Stimulated activated CD4-positive, alpha-beta T cell treated with anti-CD3 and anti-CD28 coated beads, Interleukin-2, amount 100 ng/mL, for 24 hours (primary cell): ENCODE measurements around the gene P3H3.
A peak's percentile ranks its signal among the peaks of the same experiment; 100 is the strongest.

ENCODE experiments used
- DNase-seq, 2 donors: peaks; one replicate each; pipeline ENCODE4 v3.0.0-alpha.2; 2020

Gene P3H3

DNA sequence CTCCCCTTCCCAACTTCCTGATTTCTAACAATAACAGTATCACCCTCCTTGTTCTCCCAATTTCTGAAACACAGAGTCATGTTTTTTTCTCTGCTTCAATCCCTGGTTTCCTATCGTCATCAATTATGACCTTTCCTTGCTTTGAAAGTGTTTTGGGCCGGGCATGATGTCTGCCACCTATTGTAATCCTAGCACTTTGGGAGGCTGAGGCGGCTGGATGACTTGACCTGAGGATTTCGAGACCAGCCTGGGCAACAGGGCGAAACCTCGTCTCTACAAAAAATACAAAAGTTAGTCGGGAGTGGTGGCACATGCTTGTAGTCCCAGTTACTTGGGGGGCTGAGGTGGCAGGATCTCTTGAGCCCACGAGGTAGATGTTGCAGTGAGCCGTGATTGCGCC, 19.2 kb upstream of the P3H3 start:
- no peak for DNase-seq

DNA sequence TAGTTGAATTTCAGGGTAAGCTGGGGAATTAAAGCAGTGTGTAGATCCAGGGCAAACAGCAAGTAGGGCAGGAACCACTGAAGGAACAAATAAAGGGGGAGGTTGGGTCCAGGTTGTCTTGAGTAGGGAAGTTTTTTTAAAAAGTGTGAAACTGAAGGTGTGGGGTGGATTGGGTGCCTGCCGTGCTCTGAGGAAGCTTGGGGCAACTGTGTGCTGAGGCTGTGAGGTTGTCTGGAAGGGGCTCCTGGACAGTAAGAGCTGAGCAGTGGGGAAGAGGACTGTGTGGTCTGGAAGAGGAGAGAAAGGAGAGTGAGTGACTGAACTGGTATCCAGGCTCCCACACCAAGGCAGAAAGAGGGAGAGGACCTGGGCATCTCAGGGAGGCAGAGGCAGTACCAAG, 17.4 kb upstream of the P3H3 start:
- no peak for DNase-seq

GRCh38 chr12:6813363-6813762, 14.8 kb upstream of the P3H3 start:
- DNase-seq, result no peak

DNA sequence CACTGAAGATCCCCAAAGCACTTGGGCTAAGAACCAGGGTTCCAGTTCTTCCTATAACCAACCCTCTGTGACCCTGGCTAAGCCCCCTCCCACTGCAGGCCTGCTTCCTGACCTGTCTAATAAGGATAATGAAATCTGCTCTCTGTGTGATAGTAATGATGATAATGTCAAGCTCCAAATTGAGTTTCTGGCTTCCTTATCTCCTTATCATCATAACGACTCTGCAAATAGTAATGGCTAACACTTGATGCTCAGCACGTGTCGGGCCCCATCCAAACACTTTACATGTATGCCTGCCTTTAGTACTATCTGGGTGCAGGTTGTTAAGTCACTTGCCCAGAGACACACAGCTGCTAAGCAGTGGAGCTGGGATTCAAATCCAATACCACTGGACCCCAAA, 11.6 kb upstream of the P3H3 start:
- DNase-seq, result no peak

DNA sequence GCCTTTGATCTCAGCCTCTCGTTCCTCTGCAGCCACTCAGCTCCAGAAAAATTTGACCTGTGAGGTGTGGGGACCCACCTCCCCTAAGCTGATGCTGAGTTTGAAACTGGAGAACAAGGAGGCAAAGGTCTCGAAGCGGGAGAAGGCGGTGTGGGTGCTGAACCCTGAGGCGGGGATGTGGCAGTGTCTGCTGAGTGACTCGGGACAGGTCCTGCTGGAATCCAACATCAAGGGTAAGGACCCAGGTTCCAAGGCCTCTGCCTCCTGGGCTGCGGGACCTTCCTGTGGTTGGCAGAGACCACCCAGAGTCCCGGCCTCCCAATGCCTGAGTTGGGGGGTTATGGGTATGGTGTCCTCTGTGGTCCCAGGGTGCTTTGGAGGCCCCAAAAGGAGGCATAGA, 11.1 kb upstream of the P3H3 start:
- no peak for DNase-seq

DNA sequence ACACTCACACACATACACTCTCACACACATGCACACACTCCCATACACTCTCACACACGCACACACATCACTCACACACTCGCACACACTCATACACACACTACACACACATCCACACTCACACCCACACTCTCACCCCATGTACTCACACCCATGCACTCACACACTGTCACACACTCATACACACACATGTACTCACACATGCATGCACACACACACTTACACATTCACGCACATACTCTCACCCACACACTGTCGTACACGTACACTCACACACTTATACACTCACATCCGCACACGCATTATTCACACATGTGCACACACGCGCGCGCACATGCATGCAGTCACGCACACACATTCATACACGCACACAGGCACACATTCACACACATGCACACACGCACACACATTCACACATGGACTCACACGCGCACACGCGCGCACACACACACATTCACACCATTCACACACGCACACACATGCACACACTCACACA, 10.5 kb upstream of the P3H3 start:
- no peak for DNase-seq

- DNase-seq, result no peak
Measured at GRCh38 chr12:6818222-6818621, 10.0 kb upstream of the P3H3 start.

GRCh38 chr12:6818645-6819044, 9.6 kb upstream of the P3H3 start:
- no peak for DNase-seq

DNA sequence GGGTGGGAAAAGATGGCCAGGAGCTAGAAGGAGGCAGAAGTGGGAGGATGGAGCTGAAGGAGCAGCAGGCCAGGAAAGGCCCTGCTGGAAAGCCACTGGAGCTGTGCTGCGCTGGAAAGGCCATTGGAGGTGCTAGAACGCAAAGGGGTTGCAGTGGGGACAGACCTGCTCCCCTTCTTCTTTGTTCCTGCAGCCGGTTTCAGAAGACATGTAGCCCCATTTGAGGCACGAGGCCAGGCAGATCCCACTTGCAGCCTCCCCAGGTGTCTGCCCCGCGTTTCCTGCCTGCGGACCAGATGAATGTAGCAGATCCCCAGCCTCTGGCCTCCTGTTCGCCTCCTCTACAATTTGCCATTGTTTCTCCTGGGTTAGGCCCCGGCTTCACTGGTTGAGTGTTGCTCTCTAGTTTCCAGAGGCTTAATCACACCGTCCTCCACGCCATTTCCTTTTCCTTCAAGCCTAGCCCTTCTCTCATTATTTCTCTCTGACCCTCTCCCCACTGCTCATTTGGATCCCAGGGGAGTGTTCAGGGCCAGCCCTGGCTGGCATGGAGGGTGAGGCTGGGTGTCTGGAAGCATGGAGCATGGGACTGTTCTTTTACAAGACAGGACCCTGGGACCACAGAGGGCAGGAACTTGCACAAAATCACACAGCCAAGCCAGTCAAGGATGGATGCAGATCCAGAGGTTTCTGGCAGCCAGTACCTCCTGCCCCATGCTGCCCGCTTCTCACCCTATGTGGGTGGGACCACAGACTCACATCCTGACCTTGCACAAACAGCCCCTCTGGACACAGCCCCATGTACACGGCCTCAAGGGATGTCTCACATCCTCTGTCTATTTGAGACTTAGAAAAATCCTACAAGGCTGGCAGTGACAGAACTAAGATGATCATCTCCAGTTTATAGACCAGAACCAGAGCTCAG, 8.8 kb upstream of the P3H3 start:
- no peak for DNase-seq

DNA sequence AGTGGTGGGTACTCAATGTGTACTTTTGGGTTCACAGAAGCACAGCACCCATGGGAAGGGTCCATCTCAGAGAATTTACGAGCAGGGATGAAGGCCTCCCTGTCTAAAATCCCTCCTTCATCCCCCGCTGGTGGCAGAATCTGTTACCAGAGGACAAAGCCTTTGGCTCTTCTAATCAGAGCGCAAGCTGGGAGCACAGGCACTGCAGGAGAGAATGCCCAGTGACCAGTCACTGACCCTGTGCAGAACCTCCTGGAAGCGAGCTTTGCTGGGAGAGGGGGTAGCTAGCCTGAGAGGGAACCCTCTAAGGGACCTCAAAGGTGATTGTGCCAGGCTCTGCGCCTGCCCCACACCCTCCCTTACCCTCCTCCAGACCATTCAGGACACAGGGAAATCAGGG, 8.0 kb upstream of the P3H3 start:
- DNase-seq, result no peak

GRCh38 chr12:6821591-6822425, 6.4 kb upstream of the P3H3 start, which contains the start of gene GPR162:
Gene GPR162 (plus strand): TSS chr12:6821821. CDS start chr12:6823899, 2,078 bp downstream.
- DNase-seq, result peak in 1 of 2 donors; percentile 21

DNA sequence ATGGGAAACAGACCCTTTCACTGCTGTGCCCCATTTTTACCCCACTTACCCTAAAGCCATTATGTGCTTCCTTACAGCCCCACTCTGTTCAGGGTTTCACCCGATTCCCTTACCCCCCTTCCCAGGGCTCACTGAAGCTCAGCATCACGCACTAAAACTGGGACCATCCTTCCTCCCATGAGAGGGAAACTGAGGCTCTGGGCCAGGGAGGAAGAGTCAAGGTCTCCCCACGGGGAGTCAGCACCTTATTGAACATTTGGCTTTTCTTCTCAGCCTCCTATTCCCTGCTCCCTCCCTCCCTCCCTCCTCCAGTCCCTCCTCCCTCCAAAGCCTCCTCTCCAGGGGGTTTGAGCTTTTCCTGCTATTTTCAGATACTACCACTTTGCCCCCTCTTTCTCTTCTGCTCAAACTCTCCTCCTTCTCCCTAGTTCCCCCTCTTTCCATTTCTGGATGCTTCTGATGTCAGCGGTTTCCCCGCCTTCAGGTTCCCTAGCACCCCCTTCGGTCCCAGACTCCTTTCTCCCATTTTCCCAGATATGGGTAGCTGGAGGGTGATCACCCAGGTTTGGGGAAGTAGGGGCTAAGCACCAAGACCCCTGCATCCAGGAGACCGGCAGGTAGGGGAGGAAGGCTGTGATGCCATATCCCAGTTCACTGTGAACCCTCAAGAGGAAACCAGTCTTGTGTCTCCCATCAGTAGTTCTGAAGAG, 5.6 kb upstream of the P3H3 start:
- no peak for DNase-seq

DNA sequence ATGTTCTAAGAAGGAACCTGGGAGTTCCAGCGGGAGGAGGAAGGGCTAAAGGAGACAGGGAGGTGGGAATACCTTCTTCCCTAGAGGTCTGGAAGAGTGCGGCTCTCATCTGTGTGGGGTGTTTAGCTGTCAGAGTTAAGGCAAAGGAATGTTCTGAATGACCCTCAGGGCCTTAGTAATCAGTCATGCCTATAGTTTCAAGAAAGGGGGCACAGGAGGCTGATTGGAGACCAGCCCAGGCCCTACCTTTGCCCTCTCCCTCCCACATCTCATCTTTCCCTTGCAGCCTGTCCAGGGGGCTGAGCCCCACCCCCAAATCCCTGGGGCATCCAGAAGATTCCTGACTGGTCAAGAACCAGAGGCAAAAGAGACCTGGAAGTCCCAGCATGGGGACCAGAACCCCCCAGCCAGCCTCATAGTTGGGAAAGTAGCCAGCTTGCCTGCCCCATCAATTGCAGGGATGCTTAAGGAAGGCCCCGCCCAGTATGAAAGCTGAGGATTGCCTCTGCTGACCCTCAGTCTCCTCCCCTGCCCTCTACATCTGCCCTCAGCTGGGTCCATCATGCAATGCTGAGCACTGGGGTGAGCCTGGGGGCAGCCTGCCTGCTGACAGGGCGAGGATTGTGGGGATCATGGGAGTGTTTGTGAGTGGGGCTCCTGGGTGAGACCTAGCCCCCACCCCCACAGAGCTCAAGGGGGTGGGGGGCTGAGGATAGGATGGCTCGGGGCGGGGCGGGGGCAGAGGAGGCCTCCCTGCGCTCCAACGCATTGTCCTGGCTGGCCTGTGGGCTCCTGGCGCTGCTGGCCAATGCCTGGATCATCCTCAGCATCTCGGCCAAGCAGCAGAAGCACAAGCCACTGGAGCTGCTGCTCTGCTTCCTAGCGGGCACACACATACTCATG, 4.8 kb upstream of the P3H3 start:
- no peak for DNase-seq

DNA sequence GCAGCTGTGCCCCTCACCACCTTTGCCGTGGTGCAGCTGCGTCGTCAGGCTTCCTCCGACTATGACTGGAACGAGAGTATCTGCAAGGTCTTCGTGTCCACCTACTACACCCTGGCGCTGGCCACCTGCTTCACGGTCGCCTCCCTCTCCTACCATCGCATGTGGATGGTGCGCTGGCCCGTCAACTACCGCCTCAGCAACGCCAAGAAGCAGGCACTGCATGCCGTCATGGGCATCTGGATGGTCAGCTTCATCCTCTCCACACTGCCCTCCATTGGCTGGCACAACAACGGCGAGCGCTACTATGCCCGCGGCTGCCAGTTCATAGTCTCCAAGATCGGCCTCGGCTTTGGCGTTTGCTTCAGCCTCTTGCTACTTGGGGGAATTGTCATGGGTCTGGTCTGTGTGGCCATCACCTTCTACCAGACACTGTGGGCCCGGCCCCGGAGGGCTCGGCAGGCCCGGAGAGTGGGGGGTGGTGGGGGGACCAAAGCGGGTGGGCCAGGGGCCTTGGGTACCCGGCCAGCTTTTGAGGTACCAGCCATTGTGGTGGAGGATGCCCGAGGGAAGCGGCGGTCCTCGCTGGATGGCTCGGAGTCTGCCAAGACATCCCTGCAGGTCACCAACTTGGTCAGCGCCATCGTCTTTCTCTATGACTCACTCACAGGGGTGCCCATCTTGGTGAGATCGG, 4.0 kb upstream of the P3H3 start:
- no peak for DNase-seq

DNA sequence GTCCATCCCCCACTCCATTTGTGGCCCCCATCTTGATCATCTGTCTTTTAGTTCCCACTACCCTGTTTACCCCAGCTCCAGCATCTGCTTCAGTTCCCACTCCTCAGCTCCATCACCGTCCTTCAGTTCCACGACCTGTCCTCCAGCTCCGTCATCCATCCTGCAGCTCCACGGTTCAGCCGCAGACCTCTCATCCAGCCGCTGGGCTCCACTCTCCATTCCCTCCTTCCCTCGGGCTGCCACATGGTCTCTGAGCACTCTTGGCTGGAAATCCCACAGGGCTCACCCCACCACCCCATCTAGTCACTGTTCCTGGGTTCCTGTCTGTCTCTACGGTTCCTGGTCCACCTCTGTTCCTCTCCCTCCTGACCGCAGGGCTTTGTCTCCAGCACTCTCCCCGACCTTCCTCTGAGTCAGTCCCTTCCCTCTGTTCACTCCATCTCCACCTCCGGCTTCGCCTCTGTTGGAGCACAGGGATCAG, 3.3 kb upstream of the P3H3 start:
- DNase-seq, result no peak

- DNase-seq, result peak; percentile 89 to 91
Measured at GRCh38 chr12:6825398-6826124, 2.6 kb upstream of the P3H3 start.

DNA sequence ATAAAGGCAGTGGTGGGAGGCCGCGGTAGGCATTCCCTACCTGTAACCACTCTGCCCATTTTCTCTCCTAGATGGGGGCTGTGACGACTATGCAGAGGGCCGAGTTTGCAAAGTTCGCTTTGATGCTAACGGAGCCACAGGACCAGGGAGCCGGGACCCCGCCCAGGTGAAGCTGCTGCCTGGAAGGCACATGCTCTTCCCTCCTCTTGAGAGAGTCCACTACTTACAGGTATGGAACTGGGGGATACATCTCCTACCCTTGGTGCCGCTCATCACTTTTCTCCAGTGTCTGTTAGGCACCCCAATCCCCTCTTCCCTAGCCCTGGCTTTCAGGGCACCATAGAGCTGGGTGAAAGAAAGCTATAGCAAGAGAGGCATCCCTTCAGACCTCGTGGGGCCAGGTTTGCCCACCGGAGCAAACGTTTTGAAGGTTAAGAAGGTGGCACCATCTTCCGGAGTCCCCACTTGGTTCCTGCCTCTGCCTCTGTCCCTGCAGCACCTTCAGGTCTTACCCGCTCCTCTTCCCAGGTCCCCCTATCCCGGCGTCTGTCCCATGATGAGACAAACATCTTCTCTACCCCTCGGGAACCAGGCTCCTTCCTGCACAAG, 2.0 kb upstream of the P3H3 start:
- no peak for DNase-seq

GRCh38 chr12:6826734-6827436, 1.3 kb upstream of the P3H3 start:
- no peak for DNase-seq

- DNase-seq, result peak; percentile 54 to 78
Measured at GRCh38 chr12:6827437-6827911, 733 bp upstream of the P3H3 start.
